Lung (tissue), 12 donors: ENCODE measurements around the gene ENTPD2. TPM values are rescaled to one million over a fixed set of nuclear protein-coding genes. Genes with fewer than 3 reads are reported as not detected.

Source experiments
- ATAC-seq: fragments of 200-7000 bp; cut with Tn5 transposase; one replicate; pipeline ENCODE4 v1.9.1; 2020; ENCODE audit warnings: moderate number of reproducible peaks; ENCODE audit not compliant: insufficient read depth, low FRiP score
- DNase-seq, 3 donors: peaks; one replicate each; pipeline ENCODE4 v3.0.0-alpha.2; 2013 to 2017
- H3K27ac ChIP-seq, 2 donors: one replicate each; pipeline ENCODE4 v1.5.1; 2013; ENCODE audit warnings: mild to moderate bottlenecking in 2 of 2, moderate library complexity in 2 of 2, control low read depth in 1 of 2, inconsistent platforms in 1 of 2, low read depth in 1 of 2, low read length in 1 of 2
- H3K27me3 ChIP-seq, 3 donors: one replicate each; pipeline ENCODE4 v1.5.1; 2013; ENCODE audit warnings: low read length in 2 of 3; ENCODE audit not compliant: control insufficient read depth in 3 of 3, insufficient read depth in 3 of 3
- H3K36me3 ChIP-seq, 4 donors: one replicate each; pipeline ENCODE4 v1.5.1; 2013; ENCODE audit warnings: low read length in 4 of 4, mild to moderate bottlenecking in 1 of 4, moderate library complexity in 1 of 4; ENCODE audit not compliant: control insufficient read depth in 4 of 4, insufficient read depth in 4 of 4
- H3K4me1 ChIP-seq, 5 donors: one replicate each; pipeline ENCODE4 v1.5.1; 2013; ENCODE audit warnings: low read length in 5 of 5, mild to moderate bottlenecking in 2 of 5, moderate library complexity in 1 of 5; ENCODE audit not compliant: control insufficient read depth in 5 of 5, insufficient read depth in 5 of 5
- H3K4me3 ChIP-seq: one replicate; pipeline ENCODE4 v1.5.1; 2013; ENCODE audit warnings: mild to moderate bottlenecking, control low read depth, moderate library complexity
- H3K9ac ChIP-seq, 2 donors: one replicate each; pipeline ENCODE4 v1.5.1; 2013; ENCODE audit warnings: low read length in 2 of 2, control low read depth in 1 of 2; ENCODE audit not compliant: insufficient read depth in 1 of 2
- H3K9me3 ChIP-seq, 4 donors: one replicate each; pipeline ENCODE4 v1.5.1; 2013; ENCODE audit warnings: low read length in 3 of 4, mild to moderate bottlenecking in 1 of 4, moderate library complexity in 1 of 4; ENCODE audit not compliant: control insufficient read depth in 4 of 4, insufficient read depth in 3 of 4
- CTCF ChIP-seq: IDR thresholded peaks from 2 replicates; pipeline ENCODE4 v1.5.1; 2012; ENCODE audit warnings: mild to moderate bottlenecking; ENCODE audit errors: control extremely low read depth, extremely low read depth
- WGBS, 2 donors: extraction: QIAGEN DNeasy Blood & Tissue Kit; methylation state at CpG; one replicate each; pipeline ENCODE4 v1.1.7; 2013; 5-methylcytosine and 5-hydroxymethylcytosine counted together
- polyA plus RNA-seq, 2 donors: library from polyadenylated mRNA; stranded (reverse); fragments of 200-250 nt; gene quantifications; one replicate each; pipeline ENCODE4 v1.2.1, GENCODE V29; 2013
- total RNA-seq, 2 donors: library from RNA; depleted of rRNA in 1 of 2; stranded (reverse); fragments of >200 nt in 1 of 2; gene quantifications; one replicate each; pipeline ENCODE4 v1.2.1, GENCODE V29; 2014 to 2021
- donor health status: control.
- donor health status: control.
- donor health status: Bipolar disorder and iron deficiency.
- donor health status: healthy.
- donor health status: DM: yes; HTN: yes; CAD: no.

ENTPD2 gene
- total and polyA plus RNA-seq, 4 donors, result 0.39 to 3.2 (median 1.2) TPM

- Histone ChIP-seq H3K27me3 (no peaks in the 10 kb centered on the region), H3K4me1 (no peaks in the 10 kb centered on the region), H3K36me3 (peaks cover 6 to 57% (median 40%) of the 10 kb centered on the region in 4 donors), H3K9me3 (peaks cover 0 to 4% (median 2%) of the 10 kb centered on the region in 4 donors), H3K27ac (no peak overlapping the region), H3K4me3 (no peak overlapping the region), H3K9ac (no peak overlapping the region)
- 94 to 96% methylated on average over 20 of the region's 20 CpGs for WGBS, 2 donors
- TF ChIP-seq CTCF, result no peak
- no peak for DNase-seq
- ATAC-seq, result no peak
Measured at GRCh38 chr9:137097761-137098462, 44.1 kb upstream of the ENTPD2 start.

GRCh38 chr9:137096785-137097546 lies 43.1 kb upstream of the ENTPD2 start:
- H3K4me1 ChIP-seq, result no peaks in the 10 kb centered on the region
- TF ChIP-seq CTCF, result no peak
- no peak for ATAC-seq
- H3K4me3 ChIP-seq, result no peak overlapping the region
- peaks cover 5 to 47% (median 32%) of the 10 kb centered on the region in 4 donors for H3K36me3 ChIP-seq
- WGBS, 2 donors, result 95% methylated on average over 31 of the region's 31 CpGs
- no peak overlapping the region for H3K27ac ChIP-seq
- no peak for DNase-seq
- H3K9me3 ChIP-seq, result peaks cover 0 to 2% (median under 1%) of the 10 kb centered on the region in 4 donors
- no peak overlapping the region for H3K9ac ChIP-seq
- H3K27me3 ChIP-seq, result no peaks in the 10 kb centered on the region

- Histone ChIP-seq H3K27me3 (no peaks in the 10 kb centered on the region), H3K9me3 (no peaks in the 10 kb centered on the region), H3K4me3 (no peak overlapping the region), H3K36me3 (peaks cover 5 to 41% (median 26%) of the 10 kb centered on the region in 4 donors), H3K9ac (no peak overlapping the region), H3K27ac (no peak overlapping the region), H3K4me1 (no peaks in the 10 kb centered on the region)
- peak; percentile 4 for TF ChIP-seq CTCF
- DNase-seq, result no peak
- 80 to 87% methylated on average over 30 of the region's 30 CpGs for WGBS, 2 donors
- ATAC-seq, result no peak
Measured at GRCh38 chr9:137095664-137096517, 42.0 kb upstream of the ENTPD2 start.
